Posterior vena cava (tissue), 2 donors: ENCODE measurements around the gene EAPP. TPM values are rescaled to one million over a fixed set of nuclear protein-coding genes. Genes with fewer than 3 reads are reported as not detected.
A peak's percentile ranks its signal among the peaks of the same experiment; 100 is the strongest.
"Not testable (repeated sequence)": the region's sequence is repeated elsewhere in the genome, so short reads cannot be mapped to it uniquely, and the experiment has no call there.

ENCODE experiments used
- DNase-seq: peaks from one replicate; pipeline ENCODE4 v3.0.0-alpha.2; 2020; ENCODE audit warnings: low spot score
- intact Hi-C, 2 donors: fragments of 100-400 bp; cut with DNase I; formaldehyde crosslinking; loops; one replicate each; pipeline versions ENCODE4 v1.14.1 to v1.14.2; 2022 to 2023
- total RNA-seq, 2 donors: library from RNA; stranded (reverse); fragmentation: NEBNext Ultra II Directional; extraction: Animal tissue kit (Norgen Biotek cat#: 25700); gene quantifications; one replicate each; pipeline ENCODE4 v1.2.1, GENCODE V29; 2021
- donor health status: DM: yes; HTN: yes; CAD: no.
- donor health status: DM: yes; HTN: yes; CAD: no.

Gene EAPP
- total RNA-seq, 2 donors from 2014 or later = 22.4 to 30.9 TPM

DNA sequence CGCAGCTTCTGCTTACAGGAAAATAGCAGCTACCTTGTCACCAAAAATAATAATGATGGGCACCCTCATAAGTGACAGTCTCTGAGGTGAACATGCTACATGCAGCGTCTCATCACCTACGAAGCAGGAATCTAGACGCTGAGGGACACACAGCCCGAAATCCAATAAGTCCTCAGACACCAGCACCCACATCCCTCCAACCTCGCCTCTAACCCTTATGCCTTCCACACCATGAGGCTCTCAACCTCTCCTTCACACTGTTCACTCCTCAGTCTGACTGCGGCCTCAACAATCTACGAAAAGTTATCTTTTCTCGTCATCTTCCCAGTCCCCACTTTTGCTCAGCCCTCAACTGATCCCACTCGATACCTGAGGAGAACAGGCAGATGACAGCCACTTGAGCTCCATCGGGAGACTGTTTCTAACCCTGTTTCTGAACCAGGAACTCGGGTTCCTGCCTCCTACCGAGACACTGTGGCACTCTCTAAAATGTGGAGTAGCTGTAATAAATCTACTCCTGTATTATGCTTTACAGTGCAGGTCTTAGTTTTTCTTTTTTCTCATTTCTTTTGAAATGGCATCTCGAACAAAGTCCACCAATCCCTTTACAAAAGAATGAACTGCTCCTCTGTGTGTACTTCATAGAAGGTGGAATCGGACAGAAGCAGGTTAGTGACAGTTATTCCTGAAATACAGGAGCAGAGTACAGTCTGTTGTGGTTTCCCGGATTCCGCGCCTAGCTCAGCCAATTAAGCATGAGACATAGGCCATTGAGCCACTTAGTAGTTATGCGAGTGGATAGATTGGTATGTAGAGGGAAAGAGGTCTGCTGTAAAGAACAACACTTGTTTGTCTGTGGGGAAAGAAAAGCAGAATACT lies 919 bp upstream of the EAPP start:
- DNase-seq, intact Hi-C loops: not testable (repeated sequence)

DNA sequence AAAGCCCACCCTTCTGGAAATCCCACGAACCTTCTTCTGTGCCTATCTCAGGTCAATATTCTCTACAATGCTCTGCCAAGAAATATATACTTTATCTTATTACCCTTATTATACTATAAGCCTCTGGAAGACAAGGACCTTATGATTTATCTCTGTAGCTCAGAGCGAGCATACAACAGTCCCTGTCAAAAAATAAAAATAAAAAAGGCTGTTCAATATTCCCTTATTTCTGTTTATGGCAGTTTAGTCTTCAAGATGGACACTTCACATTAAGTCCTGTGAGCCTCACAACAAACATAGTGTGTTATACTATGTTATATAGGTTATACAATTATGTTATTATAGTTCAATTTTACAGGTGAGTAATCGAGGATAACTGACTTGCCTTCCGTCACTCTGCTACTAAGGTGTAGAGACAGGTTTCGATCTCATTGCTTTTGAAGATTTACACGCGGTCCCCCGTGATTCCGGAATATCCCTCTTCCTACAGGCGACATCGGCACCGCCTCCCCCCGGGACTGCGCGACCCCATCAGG lies 562 bp downstream of the EAPP start:
- intact Hi-C loops = no loop called here
- no peak for DNase-seq

DNA sequence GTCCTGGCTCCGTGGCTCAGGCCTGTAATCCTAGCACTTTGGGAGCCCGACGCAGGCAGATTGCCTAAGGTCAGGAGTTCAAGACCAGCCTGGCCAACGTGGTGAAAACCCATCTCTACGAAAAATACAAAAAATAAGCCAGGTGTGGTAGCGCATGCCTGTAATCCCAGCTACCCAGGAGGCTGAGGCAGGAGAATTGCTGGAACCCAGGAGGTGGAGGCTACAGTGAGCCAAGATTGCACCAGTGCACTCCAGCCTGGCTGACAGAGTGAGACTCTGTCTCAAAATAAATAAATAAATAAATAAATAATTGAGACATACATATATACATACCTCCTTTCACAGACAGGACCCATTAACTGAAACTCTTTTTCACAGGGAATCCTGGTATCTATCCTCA lies 1.4 kb downstream of the EAPP start:
- peak; percentile 35 for DNase-seq
- intact Hi-C loops = not testable (repeated sequence)

GRCh38 chr14:34537677-34538009 lies 1.9 kb downstream of the EAPP start:
- no peak for DNase-seq
- intact Hi-C loops = no loop called here

DNA sequence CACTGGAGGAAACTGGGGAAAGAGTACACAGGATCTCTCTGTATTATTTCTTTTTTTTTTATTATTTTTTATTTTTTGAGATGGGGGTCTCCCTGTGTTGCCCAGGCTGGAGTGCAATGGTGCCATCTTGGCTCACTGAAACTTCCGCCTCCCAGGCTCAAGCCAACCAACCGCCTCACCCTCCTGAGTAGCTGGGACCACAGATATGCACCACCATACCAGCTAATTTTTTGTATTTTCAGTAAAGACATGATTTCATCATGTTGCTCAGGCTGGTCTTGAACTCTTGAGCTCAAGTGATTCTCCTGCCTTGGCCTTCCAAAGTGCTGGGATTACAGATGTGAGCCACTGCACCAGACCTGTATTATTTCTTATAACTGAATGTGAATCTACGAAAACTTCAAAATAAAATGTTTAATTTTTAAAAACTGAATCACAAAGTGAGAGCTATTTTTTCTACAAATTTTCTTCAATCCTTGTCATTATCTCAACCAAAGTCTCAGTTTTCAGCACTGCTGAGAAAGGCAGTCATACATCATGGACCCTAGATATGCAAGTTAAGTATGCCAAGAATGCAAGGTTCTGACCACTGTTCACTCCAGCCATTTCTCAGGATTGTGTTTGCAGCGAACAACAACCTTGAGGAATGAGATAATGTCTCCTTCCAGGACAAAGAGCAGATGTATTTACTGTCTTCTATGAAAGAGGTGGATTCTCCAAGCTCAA lies 2.4 kb downstream of the EAPP start:
- intact Hi-C loops = no loop called here
- no peak for DNase-seq

- intact Hi-C loops = no loop called here
- no peak for DNase-seq
These were observed 11.9 kb downstream of the EAPP start for GRCh38 chr14:34527591-34527990.

DNA sequence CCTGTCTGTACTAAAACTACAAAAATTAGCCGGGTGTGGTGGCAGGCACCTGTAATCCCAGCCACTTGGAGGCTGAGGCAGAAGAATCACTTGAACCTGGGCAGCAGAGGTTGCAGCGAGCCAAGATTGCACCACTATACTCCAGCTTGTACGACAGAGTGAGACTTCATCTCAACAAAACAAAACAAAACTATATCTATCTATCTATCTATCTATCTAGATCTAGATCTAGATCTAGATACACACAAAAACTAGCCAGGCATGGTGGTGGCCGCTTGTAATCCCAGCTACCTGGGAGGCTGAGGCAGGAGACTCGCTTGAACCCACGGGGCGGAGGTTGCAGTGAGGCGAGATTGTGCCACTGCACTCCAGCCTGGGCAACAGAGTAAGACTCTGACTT lies 15.3 kb downstream of the EAPP start:
- DNase-seq, intact Hi-C loops: not testable (repeated sequence)

DNA sequence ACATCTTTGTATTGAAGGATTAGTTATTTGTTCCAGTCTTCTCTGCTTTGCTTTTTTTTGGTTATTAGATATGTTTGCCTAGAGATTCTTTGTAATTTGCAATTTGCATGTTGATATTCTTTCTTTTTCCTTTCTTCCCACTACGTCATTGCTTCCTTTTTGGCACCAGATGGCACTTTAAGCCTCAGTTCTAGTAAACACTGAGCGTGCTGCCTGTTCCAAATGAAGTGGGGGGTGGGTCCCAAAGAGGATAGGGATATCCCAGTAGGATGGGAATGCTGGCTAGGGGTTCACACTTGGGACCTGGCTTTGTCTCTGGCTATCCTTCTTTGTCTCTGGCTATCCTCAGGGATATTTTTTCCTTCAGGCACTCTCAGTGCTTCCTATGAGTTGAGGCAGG lies 17.0 kb downstream of the EAPP start:
- DNase-seq = no peak
- intact Hi-C loops = no loop called here

- DNase-seq, intact Hi-C loops: not testable (repeated sequence)
These were observed 18.4 kb downstream of the EAPP start for GRCh38 chr14:34521071-34521470.

DNA sequence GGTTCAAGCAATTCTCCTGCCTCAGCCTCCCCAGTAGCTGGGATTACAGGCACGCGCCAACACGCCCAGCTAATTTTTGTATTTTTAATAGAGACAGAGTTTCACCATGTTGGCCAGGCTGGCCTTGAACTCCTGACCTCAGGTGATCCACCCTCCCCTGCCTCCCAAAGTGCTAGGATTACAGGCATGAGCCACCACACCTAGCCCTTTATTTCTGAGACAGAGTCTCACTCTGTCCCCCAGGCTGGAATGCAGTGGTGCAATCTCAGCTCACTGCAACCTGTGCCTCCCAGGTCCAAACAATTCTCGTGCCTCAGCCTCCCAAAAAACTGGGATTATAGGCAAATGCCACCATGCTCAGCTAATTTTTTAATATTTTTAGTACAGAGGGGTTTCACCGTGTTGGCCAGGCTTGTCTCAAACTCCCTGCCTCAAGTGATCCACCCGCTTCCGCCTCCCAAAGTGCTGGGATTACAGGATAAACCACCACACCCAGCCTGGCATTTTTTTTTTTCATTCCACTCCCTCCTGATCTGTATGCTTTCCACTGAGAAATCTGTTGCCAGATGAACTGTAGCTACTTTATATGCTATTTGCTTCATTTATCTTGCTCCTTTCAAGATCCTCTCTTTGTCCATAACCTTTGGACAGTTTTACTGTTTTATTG lies 19.1 kb downstream of the EAPP start:
- intact Hi-C loops, DNase-seq: not testable (repeated sequence)

- DNase-seq = no peak
- intact Hi-C loops = no loop called here
These were observed 31.6 kb downstream of the EAPP start for GRCh38 chr14:34507884-34508283.

DNA sequence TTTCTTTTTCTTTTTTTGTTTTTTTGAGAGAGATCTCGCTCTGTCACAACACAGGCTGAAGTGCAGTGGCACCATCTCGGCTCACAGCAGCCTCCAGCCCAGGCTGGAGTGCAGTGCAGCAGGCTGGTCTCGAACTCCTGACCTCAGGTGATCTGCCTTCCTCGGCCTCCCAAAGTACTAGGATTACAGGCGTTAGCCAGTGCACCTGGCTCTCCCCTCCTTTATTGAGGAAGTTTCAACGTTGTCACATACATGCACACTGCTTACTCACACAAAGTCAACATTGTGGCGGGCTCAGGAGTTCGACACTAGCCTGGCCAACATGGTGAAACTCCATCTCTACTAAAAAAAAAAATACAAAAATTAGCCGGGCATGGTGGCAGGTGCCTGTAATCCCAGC lies 32.0 kb downstream of the EAPP start:
- DNase-seq = no peak
- intact Hi-C loops = no loop called here

DNA sequence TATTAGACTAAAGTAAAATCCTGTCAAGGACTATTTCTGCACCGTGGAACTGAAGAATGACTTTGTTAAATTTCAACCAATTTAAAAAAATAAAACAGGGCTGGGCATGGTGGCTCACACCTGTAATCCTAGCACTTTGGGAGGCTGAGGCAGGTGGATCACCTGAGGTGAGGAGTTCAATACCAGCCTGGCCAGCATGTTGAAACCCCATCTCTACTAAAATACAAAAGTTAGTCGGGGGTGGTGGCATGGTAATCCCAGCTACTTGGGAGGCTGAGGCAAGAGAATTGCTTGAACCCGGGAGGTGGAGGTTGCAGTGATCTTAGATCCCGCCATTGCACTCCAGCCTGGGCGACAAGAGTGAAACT lies 34.4 kb downstream of the EAPP start:
- intact Hi-C loops, DNase-seq: not testable (repeated sequence)

GRCh38 chr14:34504027-34504426 lies 35.5 kb downstream of the EAPP start:
- intact Hi-C loops, DNase-seq: not testable (repeated sequence)

DNA sequence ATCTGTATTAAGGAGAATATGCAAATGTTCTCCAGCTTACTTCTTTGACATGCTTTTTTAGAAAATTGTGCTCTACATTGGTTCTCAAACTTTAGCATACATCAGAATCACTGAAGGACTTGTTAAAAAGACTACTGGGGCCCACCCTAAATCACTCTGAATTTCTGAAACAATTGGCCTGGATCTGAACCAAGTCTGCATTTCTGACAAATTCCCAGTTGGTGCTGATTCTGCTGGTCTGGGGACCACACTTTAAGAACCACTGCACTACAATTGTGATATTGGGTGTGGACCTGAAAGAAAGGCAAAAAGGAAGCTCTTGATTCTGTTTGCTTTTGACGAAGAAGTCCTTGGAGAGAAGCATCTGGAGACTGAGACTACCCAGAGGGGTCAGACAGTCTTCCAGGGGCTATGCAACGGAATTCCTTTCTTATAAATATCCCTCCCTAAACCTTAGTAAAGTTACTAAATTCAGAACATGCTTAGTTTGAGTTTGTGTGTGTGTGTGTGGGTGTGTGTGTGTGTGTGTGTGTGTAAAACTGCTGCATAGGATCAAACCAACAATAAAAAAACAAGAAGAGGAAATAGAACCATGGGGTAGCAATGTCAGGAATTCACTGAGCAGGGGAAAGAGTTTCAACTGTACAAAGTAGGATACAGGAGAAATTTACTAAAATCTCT lies 36.8 kb downstream of the EAPP start:
- intact Hi-C loops = no loop called here
- DNase-seq = no peak

GRCh38 chr14:34502001-34502400 lies 37.5 kb downstream of the EAPP start:
- no peak for DNase-seq
- intact Hi-C loops = no loop called here

- DNase-seq = no peak
- intact Hi-C loops = no loop called here
These were observed 38.4 kb downstream of the EAPP start for GRCh38 chr14:34501004-34501580.

- intact Hi-C loops = loop anchor here in 1 of 2 donors (5.0 kb wide), 1 partner anchor 37 kb away; the partner anchor contains the start of gene SPTSSA
- no peak for DNase-seq
These were observed 40.7 kb downstream of the EAPP start for GRCh38 chr14:34498684-34499412.
